ENCODE results near the gene HOXB3.

GRCh38 chr17:48543854-48544348, 46.1 kb downstream of the HOXB3 start:
- TF ChIP-seq EZH2phosphoT487 (IDR thresholded peaks at IDR 0.05; ENCODE audit: borderline replicate concordance, low read length) = no peak
- TF ChIP-seq, protein P1, sequence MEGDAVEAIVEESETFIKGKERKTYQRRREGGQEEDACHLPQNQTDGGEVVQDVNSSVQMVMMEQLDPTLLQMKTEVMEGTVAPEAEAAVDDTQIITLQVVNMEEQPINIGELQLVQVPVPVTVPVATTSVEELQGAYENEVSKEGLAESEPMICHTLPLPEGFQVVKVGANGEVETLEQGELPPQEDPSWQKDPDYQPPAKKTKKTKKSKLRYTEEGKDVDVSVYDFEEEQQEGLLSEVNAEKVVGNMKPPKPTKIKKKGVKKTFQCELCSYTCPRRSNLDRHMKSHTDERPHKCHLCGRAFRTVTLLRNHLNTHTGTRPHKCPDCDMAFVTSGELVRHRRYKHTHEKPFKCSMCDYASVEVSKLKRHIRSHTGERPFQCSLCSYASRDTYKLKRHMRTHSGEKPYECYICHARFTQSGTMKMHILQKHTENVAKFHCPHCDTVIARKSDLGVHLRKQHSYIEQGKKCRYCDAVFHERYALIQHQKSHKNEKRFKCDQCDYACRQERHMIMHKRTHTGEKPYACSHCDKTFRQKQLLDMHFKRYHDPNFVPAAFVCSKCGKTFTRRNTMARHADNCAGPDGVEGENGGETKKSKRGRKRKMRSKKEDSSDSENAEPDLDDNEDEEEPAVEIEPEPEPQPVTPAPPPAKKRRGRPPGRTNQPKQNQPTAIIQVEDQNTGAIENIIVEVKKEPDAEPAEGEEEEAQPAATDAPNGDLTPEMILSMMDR (conservative IDR thresholded peaks at IDR 0.05; ENCODE audit: low read depth, low read length) = no peak
